HPDE6-E6E7 (cell line): ENCODE measurements around the gene CCDC136.

Experiments
- DNase-seq: peaks from one replicate; pipeline ENCODE4 v3.0.0; 2011; ENCODE audit warnings: missing footprints; ENCODE audit errors: extremely low spot score

CCDC136 gene

GRCh38 chr7:128777156-128778123 lies 14.3 kb upstream of the CCDC136 start:
- DNase-seq, result no peak

GRCh38 chr7:128778946-128779345 lies 12.8 kb upstream of the CCDC136 start:
- no peak for DNase-seq

- no peak for DNase-seq
These were observed 10.6 kb upstream of the CCDC136 start for GRCh38 chr7:128781126-128781525.

- no peak for DNase-seq
These were observed 9.9 kb upstream of the CCDC136 start for GRCh38 chr7:128781851-128782250.

- DNase-seq, result no peak
These were observed 8.5 kb upstream of the CCDC136 start for GRCh38 chr7:128783143-128783861.

GRCh38 chr7:128785738-128786137 lies 6.0 kb upstream of the CCDC136 start:
- no peak for DNase-seq

GRCh38 chr7:128788446-128789412 lies 3.0 kb upstream of the CCDC136 start:
- no peak for DNase-seq

GRCh38 chr7:128790315-128791041 lies 1.3 kb upstream of the CCDC136 start:
- no peak for DNase-seq

- DNase-seq, result no peak
These were observed 182 bp downstream of the CCDC136 start for GRCh38 chr7:128791972-128792327.

GRCh38 chr7:128792471-128793180 lies 858 bp downstream of the CCDC136 start:
- no peak for DNase-seq

GRCh38 chr7:128793181-128793547 lies 1.4 kb downstream of the CCDC136 start:
- DNase-seq, result no peak

- no peak for DNase-seq
These were observed 2.3 kb downstream of the CCDC136 start for GRCh38 chr7:128794020-128794419.

- DNase-seq, result no peak
These were observed 2.7 kb downstream of the CCDC136 start for GRCh38 chr7:128794436-128794835.

- DNase-seq, result no peak
These were observed 3.4 kb downstream of the CCDC136 start for GRCh38 chr7:128795129-128795528.

GRCh38 chr7:128796327-128796726 lies 4.6 kb downstream of the CCDC136 start:
- no peak for DNase-seq

- DNase-seq, result no peak
These were observed 7.7 kb downstream of the CCDC136 start for GRCh38 chr7:128799451-128799850.

GRCh38 chr7:128800567-128800966 lies 8.8 kb downstream of the CCDC136 start:
- no peak for DNase-seq

GRCh38 chr7:128801003-128801402 lies 9.2 kb downstream of the CCDC136 start:
- DNase-seq, result no peak

GRCh38 chr7:128801667-128802418 lies 10.1 kb downstream of the CCDC136 start:
- no peak for DNase-seq

GRCh38 chr7:128804484-128804883 lies 12.7 kb downstream of the CCDC136 start:
- DNase-seq, result no peak
